Natural killer cell (primary cell): ENCODE results near the gene CMTM3. TPM values are rescaled to one million over a fixed set of nuclear protein-coding genes. Genes with fewer than 3 reads are reported as not detected.
A peak's percentile ranks its signal among the peaks of the same experiment; 100 is the strongest.

Experiments
- ATAC-seq, 3 donors: fragments of 150-1000 bp in 2 of 3; fragments of 200-7000 bp in 1 of 3; cut with Tn5 transposase; 1 replicate in 1 of 3; 2 replicates in 2 of 3; pipeline ENCODE4 v1.10.0; 2021; ENCODE audit warnings: mild to moderate bottlenecking in 2 of 3, moderate library complexity in 2 of 3
- DNase-seq, 2 donors: peaks; one replicate each; pipeline versions ENCODE4 v3.0.0 to v3.0.0-alpha.2; 2013 to 2021; ENCODE audit warnings: mixed read lengths in 1 of 2
- H3K27ac ChIP-seq: one replicate; pipeline ENCODE4 v1.5.1; 2013; ENCODE audit warnings: mild to moderate bottlenecking, low read length
- H3K27me3 ChIP-seq: one replicate; pipeline ENCODE4 v1.6.1; 2013; ENCODE audit warnings: low read length; ENCODE audit not compliant: control insufficient read depth, insufficient read depth
- H3K36me3 ChIP-seq: one replicate; pipeline ENCODE4 v1.6.1; 2013; ENCODE audit warnings: low read length; ENCODE audit not compliant: control insufficient read depth, insufficient read depth
- H3K4me1 ChIP-seq: one replicate; pipeline ENCODE4 v1.6.1; 2013; ENCODE audit warnings: low read length; ENCODE audit not compliant: control insufficient read depth, insufficient read depth
- H3K4me3 ChIP-seq: one replicate; pipeline ENCODE4 v1.5.1; 2013; ENCODE audit warnings: low read length
- H3K9me3 ChIP-seq: one replicate; pipeline ENCODE4 v1.6.1; 2013; ENCODE audit warnings: low read length; ENCODE audit not compliant: control insufficient read depth, insufficient read depth
- H3K27ac Mint-ChIP-seq, 2 donors: one replicate each; pipeline ENCODE4 v1.8.0; 2022; ENCODE audit warnings: mild to moderate bottlenecking in 2 of 2, mixed read lengths in 2 of 2, moderate library complexity in 1 of 2
- H3K27me3 Mint-ChIP-seq, 2 donors: one replicate each; pipeline ENCODE4 v1.8.0; 2022; ENCODE audit warnings: low read depth in 2 of 2, mixed read lengths in 2 of 2
- H3K36me3 Mint-ChIP-seq: one replicate; pipeline ENCODE4 v1.8.0; 2022; ENCODE audit warnings: mixed read lengths
- H3K4me1 Mint-ChIP-seq, 2 donors: one replicate each; pipeline ENCODE4 v1.8.0; 2022; ENCODE audit warnings: mixed read lengths in 2 of 2
- H3K4me3 Mint-ChIP-seq: one replicate; pipeline ENCODE4 v1.8.0; 2022; ENCODE audit warnings: mild to moderate bottlenecking, moderate library complexity, mixed read lengths
- H3K9me3 Mint-ChIP-seq, 2 donors: one replicate each; pipeline ENCODE4 v1.8.0; 2022; ENCODE audit warnings: mixed read lengths in 2 of 2
- CTCF ChIP-seq: fragments of 200-600 bp; IDR thresholded peaks from one replicate; pipeline ENCODE4 v1.8.0; 2022; ENCODE audit warnings: antibody characterized with exemption
- WGBS: methylation state at CpG from one replicate; pipeline ENCODE4 v1.1.7; 2013; ENCODE audit warnings: missing lambda C conversion rate; ENCODE audit not compliant: insufficient coverage; 5-methylcytosine and 5-hydroxymethylcytosine counted together
- intact Hi-C: fragments of 100-400 bp; cut with micrococcal nuclease; formaldehyde crosslinking; loops from one replicate; pipeline ENCODE4 v1.14.2; 2022
- total RNA-seq, 4 donors: library from RNA; stranded (reverse); fragments of 120-200 nt in 1 of 4; gene quantifications; one replicate each; pipeline versions ENCODE4 v1.2.3 to v1.2.4, GENCODE V29; 2013 to 2022

Gene CMTM3
- total RNA-seq, 3 donors from 2014 or later (not counting 1 experiment from before 2014, with no cell fraction given): 68.2 to 86.4 (median 85.0) TPM

GRCh38 chr16:66600477-66600876, 4.0 kb upstream of the CMTM3 start:
- no peak overlapping the region for H3K27ac ChIP-seq
- H3K4me1 ChIP-seq: peaks cover 16% of the 10 kb centered on the region
- DNase-seq: no peak
- intact Hi-C loops: loop anchor here (5.0 to 10.0 kb wide), 2 partner anchors 48 to 274 kb away; partner anchors contain the start of genes CKLF and TK2
- H3K4me3 Mint-ChIP-seq: no peak overlapping the region
- ATAC-seq: no peak
- no peaks in the 10 kb centered on the region for H3K36me3 ChIP-seq
- H3K27ac Mint-ChIP-seq: no peak overlapping the region
- no peaks in the 10 kb centered on the region for H3K36me3 Mint-ChIP-seq
- 100% methylated on average over 1 of the region's 1 CpG for WGBS
- TF ChIP-seq CTCF: no peak
- H3K4me3 ChIP-seq: no peak overlapping the region
- peaks cover 15 to 16% of the 10 kb centered on the region in 2 donors for H3K4me1 Mint-ChIP-seq
- H3K9me3 ChIP-seq: peaks cover 9% of the 10 kb centered on the region
- H3K27me3 ChIP-seq: no peaks in the 10 kb centered on the region
- H3K9me3 Mint-ChIP-seq: no peaks in the 10 kb centered on the region
- no peaks in the 10 kb centered on the region for H3K27me3 Mint-ChIP-seq

- no peak overlapping the region for H3K4me3 Mint-ChIP-seq
- H3K27ac Mint-ChIP-seq: no peak overlapping the region
- peaks cover 9% of the 10 kb centered on the region for H3K9me3 ChIP-seq
- peaks cover 26% of the 10 kb centered on the region for H3K4me1 ChIP-seq
- ATAC-seq (no peak), DNase-seq (no peak)
- 88% methylated on average over 5 of the region's 5 CpGs for WGBS
- H3K4me1 Mint-ChIP-seq: peaks cover 22 to 24% of the 10 kb centered on the region in 2 donors
- no peak overlapping the region for H3K27ac ChIP-seq
- intact Hi-C loops: loop anchor here (5.0 to 10.0 kb wide), 2 partner anchors 49 to 273 kb away; partner anchors contain the start of genes CKLF and TK2
- no peaks in the 10 kb centered on the region for H3K27me3 ChIP-seq
- no peak for TF ChIP-seq CTCF
- no peaks in the 10 kb centered on the region for H3K27me3 Mint-ChIP-seq
- no peaks in the 10 kb centered on the region for H3K36me3 Mint-ChIP-seq
- H3K36me3 ChIP-seq: no peaks in the 10 kb centered on the region
- no peak overlapping the region for H3K4me3 ChIP-seq
- no peaks in the 10 kb centered on the region for H3K9me3 Mint-ChIP-seq
Observed at GRCh38 chr16:66601471-66601870, 3.0 kb upstream of the CMTM3 start.

GRCh38 chr16:66603537-66604375, 748 bp upstream of the CMTM3 start:
- Histone ChIP-seq H3K27ac (peak overlapping the region; percentile 69), H3K4me3 (peak overlapping the region; percentile 88), H3K27me3 (no peaks in the 10 kb centered on the region), H3K9me3 (peaks cover 9% of the 10 kb centered on the region), H3K4me1 (peaks cover 48% of the 10 kb centered on the region), H3K36me3 (peaks cover 2% of the 10 kb centered on the region)
- peak; percentile 45 to 91 for DNase-seq
- WGBS: 6% methylated on average over 31 of the region's 32 CpGs
- TF ChIP-seq CTCF: no peak
- H3K27ac Mint-ChIP-seq: peak overlapping the region; percentile 81 to 93
- no peaks in the 10 kb centered on the region for H3K9me3 Mint-ChIP-seq
- H3K36me3 Mint-ChIP-seq: no peaks in the 10 kb centered on the region
- intact Hi-C loops: loop anchor here (1.0 to 10.0 kb wide), 3 partner anchors 51 to 271 kb away; partner anchors contain the start of genes CKLF and TK2
- H3K4me1 Mint-ChIP-seq: peaks cover 29 to 42% of the 10 kb centered on the region in 2 donors
- no peaks in the 10 kb centered on the region for H3K27me3 Mint-ChIP-seq
- ATAC-seq: peak; percentile 58 to 79 (median 65)
- H3K4me3 Mint-ChIP-seq: peak overlapping the region; percentile 88
